HG03045 (cell line): ENCODE data around the gene PAX8.

Experiments
- ATAC-seq: cut with Tn5 transposase; IDR thresholded peaks from one replicate; pipeline ENCODE4 v1.9.1; 2021; ENCODE audit warnings: mild to moderate bottlenecking, moderate library complexity; ENCODE audit not compliant: unreplicated experiment

Gene PAX8

GRCh38 chr2:113209011-113209645, 69.6 kb downstream of the PAX8 start:
- no peak for ATAC-seq

DNA sequence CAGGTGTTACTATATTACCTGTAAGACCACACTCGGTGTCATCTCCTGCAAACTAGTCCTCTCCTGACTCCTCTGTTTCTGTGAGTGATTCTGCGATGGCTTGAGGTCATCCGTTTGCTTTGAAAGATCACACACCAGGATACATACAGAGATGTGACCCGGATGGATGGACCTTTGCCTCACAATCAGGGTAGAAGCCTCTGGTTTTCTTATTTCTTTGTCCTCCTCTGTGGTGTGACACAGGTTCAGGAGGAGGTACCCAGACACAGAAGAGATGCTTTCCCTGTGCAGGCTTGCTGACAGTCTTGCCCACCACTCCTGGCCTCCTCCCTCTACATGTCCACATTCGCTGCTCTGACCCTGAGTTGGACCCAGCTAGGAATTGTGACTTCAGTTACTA, 70.3 kb downstream of the PAX8 start:
- no peak for ATAC-seq

- no peak for ATAC-seq
Measured at GRCh38 chr2:113207021-113207420, 71.7 kb downstream of the PAX8 start.

DNA sequence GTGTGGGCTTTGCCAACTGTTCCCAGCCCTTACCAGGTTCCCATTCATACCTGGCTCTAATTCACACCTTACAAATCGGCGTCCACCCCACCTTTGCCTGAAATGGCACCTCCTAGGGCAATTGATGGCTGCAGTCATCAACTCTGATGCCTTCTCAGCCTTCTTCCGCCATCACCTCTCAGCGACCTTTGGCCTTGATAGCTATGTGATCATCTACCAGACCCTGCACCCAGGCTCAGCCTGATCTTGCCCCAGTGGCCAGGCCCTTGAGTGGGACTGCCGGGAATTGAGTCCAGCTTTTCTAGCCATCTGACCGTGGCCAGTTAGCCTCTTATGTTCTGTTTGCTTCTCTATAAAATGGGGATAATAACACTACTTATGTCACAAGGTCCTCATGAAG, 72.5 kb downstream of the PAX8 start:
- no peak for ATAC-seq

GRCh38 chr2:113203901-113204519, 74.7 kb downstream of the PAX8 start:
- ATAC-seq, result peak; percentile 48

- no peak for ATAC-seq
Measured at GRCh38 chr2:113203217-113203530, 75.5 kb downstream of the PAX8 start.

- no peak for ATAC-seq
Measured at GRCh38 chr2:113202305-113203216, 76.2 kb downstream of the PAX8 start.

DNA sequence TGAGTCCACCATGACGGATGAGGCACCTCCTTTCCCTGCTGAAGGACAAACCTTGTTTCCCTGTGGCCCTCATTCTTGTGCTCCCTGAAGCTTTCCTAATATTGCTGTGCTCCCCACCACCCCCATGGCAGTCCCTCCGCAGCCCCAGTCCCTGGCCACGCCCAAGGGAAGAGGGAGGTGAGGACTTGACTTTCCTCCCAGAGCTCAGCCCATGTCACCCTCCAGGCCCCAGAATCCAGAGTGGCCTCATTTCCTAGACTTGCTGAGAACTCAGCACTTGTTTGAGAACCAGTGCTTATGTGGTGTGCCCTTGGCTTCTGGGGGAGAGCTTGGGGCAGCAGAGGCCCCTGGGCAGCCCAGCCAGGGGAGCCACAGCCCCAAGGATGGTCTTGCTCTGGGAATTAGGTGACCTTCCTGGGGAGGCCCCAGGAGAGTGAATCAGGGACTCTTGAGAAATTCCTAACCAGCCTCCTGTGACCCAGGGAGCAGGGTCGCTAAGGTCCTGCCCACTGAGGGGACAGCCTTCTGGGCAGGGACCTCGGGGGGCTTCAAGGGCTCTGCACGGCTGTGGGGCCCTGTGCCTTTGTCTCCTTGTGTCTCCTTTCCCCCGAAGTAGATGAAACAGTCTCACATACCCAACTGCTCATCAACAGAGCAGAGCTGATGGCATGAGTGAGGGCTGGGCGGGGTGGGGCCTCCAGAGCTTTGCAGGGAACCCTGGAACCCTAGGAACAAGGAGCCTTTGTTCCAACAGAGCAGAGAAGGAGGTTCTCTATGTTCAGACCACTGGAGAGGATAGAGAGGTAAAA, 77.0 kb downstream of the PAX8 start:
- ATAC-seq, result no peak

GRCh38 chr2:113200736-113201490, 77.8 kb downstream of the PAX8 start:
- ATAC-seq, result no peak

GRCh38 chr2:113200236-113200635, 78.5 kb downstream of the PAX8 start:
- no peak for ATAC-seq

GRCh38 chr2:113198790-113199612, 79.7 kb downstream of the PAX8 start:
- peak; percentile 76 for ATAC-seq

- peak; percentile 25 for ATAC-seq
Measured at GRCh38 chr2:113198048-113198789, 80.5 kb downstream of the PAX8 start.

GRCh38 chr2:113197347-113198047, 81.2 kb downstream of the PAX8 start:
- no peak for ATAC-seq

DNA sequence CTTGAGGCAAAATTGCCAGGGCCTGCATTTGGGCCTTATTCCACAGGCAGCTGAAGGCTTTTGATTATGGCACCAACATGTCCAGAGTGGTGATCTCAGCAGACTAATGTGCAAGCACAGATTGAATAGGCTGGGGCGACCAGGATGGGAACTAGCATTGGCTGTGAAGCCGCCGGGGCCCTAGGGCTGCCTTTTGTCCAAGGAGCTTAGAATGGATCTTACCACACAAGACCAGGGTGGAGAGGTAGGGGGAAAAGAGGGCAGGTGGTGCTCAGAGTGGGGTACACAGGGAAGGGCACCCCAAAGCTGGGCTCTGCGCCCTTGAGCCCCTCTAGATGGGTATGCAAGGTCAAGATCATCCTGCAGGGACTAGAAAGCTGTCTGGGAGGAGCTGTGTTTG, 81.9 kb downstream of the PAX8 start:
- ATAC-seq, result no peak

DNA sequence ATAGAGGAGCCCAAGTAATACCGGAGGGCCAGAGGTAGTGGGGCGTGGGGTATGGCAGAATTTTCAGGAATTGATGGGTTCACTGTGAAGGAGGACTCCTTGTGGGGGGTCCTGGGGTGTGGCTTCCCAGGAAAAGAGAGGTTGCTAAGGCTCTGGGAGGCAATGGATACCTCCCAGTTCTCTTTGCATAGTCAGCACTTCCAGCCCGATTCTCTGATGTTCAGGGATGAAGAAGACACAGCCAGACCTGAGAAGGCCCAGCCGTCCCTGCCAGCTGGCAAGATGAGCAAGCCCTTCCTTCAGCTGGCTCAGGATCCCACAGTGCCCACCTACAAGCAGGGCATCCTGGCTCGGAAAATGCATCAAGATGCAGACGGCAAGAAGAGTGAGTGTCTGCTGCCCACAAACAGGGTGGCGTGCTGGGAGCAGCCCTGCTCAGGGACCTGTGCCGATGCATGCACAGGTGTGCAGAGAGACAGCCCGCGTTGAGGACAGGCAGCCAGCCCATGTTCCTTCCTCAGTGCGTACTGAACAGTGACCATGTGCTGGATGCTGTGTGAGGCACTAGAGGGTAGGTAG, 82.7 kb downstream of the PAX8 start:
- ATAC-seq, result no peak

- ATAC-seq, result no peak
Measured at GRCh38 chr2:113192459-113193100, 86.1 kb downstream of the PAX8 start.

GRCh38 chr2:113190871-113191270, 87.8 kb downstream of the PAX8 start:
- ATAC-seq, result no peak
